Gastroesophageal sphincter (tissue), 4 donors: ENCODE measurements around the gene SMG5. TPM values are rescaled to one million over a fixed set of nuclear protein-coding genes. Genes with fewer than 3 reads are reported as not detected.

ENCODE experiments used
- ATAC-seq: fragments of 150-250 bp; one replicate; pipeline ENCODE4 v1.9.1; 2016; ENCODE audit warnings: mild to moderate bottlenecking, moderate library complexity
- H3K27ac ChIP-seq, 4 donors: fragments of 200-600 bp; sonication (generic) in 3 of 4; 1 replicate in 3 of 4; 2 replicates in 1 of 4; pipeline ENCODE4 v1.5.1; 2016 to 2019
- H3K27me3 ChIP-seq: fragments of 200-600 bp; sonication (generic); one replicate; pipeline ENCODE4 v1.5.1; 2019
- H3K36me3 ChIP-seq, 2 donors: fragments of 200-600 bp; sonication (generic); one replicate each; pipeline ENCODE4 v1.5.1; 2019; ENCODE audit warnings: control low read depth in 1 of 2
- H3K4me1 ChIP-seq, 3 donors: fragments of 200-600 bp; sonication (generic); 1 replicate in 2 of 3; 2 replicates in 1 of 3; pipeline ENCODE4 v1.5.1; 2016 to 2019; ENCODE audit warnings: control low read depth in 2 of 3
- H3K4me3 ChIP-seq, 2 donors: fragments of 200-600 bp; sonication (generic); one replicate each; pipeline ENCODE4 v1.5.1; 2019; ENCODE audit warnings: mild to moderate bottlenecking in 1 of 2, moderate library complexity in 1 of 2
- H3K9me3 ChIP-seq, 3 donors: fragments of 200-600 bp; sonication (generic); one replicate each; pipeline ENCODE4 v1.5.1; 2017 to 2019; ENCODE audit warnings: control low read depth in 2 of 3
- CTCF ChIP-seq, 4 experiments: fragments of 200-600 bp in 2 of 4; fragments of 450-650 bp in 2 of 4; sonication (generic) in 1 of 4; IDR thresholded peaks; one replicate each; pipeline ENCODE4 v1.5.1; 2017 to 2019; ENCODE audit warnings: antibody characterized with exemption in 4 of 4, mild to moderate bottlenecking in 2 of 4, moderate library complexity in 2 of 4
- EP300 ChIP-seq: sonication (generic); formaldehyde crosslinking; IDR thresholded peaks from one replicate; pipeline ENCODE4 v1.6.1; 2017; ENCODE audit warnings: antibody characterized with exemption, mild to moderate bottlenecking
- POLR2A ChIP-seq, 2 donors: fragments of 450-650 bp; IDR thresholded peaks; one replicate each; pipeline ENCODE4 v1.6.1; 2017; ENCODE audit warnings: antibody characterized with exemption in 2 of 2, mild to moderate bottlenecking in 2 of 2, moderate library complexity in 1 of 2
- POLR2AphosphoS5 ChIP-seq: sonication (generic); formaldehyde crosslinking; IDR thresholded peaks from one replicate; pipeline ENCODE4 v1.6.1; 2017; ENCODE audit warnings: antibody characterized with exemption
- WGBS, 2 donors: methylation state at CpG; one replicate each; pipeline ENCODE4 v1.1.5; 2018; ENCODE audit warnings: low coverage in 1 of 2; 5-methylcytosine and 5-hydroxymethylcytosine counted together
- total RNA-seq, 4 donors: library from RNA; depleted of rRNA; stranded (reverse); fragments of >200 nt; gene quantifications; one replicate each; pipeline ENCODE4 v1.1.0, GENCODE V29; 2016

The SMG5 gene
- total RNA-seq, 4 donors from 2014 or later = 60.2 to 106 (median 69.1) TPM

DNA sequence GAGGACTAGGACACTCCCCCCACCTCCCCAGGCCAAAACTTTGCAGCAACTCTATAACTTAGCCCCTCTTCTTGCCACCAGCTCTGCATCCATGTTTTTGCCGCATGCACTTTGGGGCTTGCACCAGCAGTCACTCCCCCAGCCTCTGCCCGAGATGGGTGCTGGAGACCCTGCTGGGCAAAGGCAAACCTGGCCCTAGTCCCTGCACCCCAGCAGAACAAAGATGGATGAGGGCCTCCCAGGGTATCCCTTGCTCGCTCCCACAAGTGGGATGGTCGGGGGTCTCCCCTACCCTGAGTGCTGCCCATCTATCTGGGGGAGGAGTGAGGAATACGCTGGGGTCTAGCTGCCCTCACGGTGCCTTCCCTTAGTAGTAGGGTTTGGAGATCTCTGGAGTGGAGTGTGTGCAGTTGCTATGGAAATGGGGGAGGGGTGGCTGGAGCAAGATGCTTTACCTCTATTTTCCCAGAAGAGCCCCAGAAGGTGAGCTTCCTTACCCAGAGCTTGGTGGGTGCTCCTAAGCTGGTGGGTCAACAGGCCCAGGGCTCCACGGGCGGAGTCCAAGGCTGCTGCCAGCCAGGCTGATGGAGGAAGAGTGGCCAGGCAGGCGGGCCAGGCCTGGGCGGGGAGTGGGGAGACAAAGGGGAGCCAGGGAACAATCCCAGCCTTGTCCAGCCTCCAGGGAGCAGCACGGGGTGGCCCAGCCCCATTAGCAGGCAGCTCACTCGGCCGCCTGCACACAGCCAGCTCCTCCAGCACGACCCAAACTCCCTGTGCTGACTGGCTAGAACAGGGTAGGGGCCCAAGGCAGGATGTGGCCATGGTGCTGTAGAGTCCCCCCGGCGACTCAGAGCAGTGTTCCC is 34.9 kb downstream of the SMG5 start, which contains the start of gene PAQR6:
Gene PAQR6 (minus strand): TSS at position 597 of the 863 bp plus-strand sequence. CDS start 1,325 bp downstream, outside the sequence.
- H3K9me3 ChIP-seq = no peaks in the 10 kb centered on the region
- 40% methylated on average over 1 of the region's 16 CpGs; no CpG with 5 or more reads in 1 of the 2 donors for WGBS, 2 donors
- H3K27ac ChIP-seq = peak within 1 kb of the TSS in 2 of 4 donors; percentile 4 to 20
- TF ChIP-seq CTCF (IDR thresholded peaks at IDR 0.05) (no peak), POLR2A (IDR thresholded peaks at IDR 0.05) (no peak), EP300 (no peak), POLR2AphosphoS5 (no peak)
- ATAC-seq = peak; percentile 17
- H3K4me1 ChIP-seq = peaks cover 0 to 35% (median 20%) of the 10 kb centered on the region in 3 donors
- peaks cover 0 to 48% of the 10 kb centered on the region in 2 donors for H3K36me3 ChIP-seq
- peak within 1 kb of the TSS in 1 of 2 donors; percentile 6 for H3K4me3 ChIP-seq
- H3K27me3 ChIP-seq = peaks cover 37% of the 10 kb centered on the region

DNA sequence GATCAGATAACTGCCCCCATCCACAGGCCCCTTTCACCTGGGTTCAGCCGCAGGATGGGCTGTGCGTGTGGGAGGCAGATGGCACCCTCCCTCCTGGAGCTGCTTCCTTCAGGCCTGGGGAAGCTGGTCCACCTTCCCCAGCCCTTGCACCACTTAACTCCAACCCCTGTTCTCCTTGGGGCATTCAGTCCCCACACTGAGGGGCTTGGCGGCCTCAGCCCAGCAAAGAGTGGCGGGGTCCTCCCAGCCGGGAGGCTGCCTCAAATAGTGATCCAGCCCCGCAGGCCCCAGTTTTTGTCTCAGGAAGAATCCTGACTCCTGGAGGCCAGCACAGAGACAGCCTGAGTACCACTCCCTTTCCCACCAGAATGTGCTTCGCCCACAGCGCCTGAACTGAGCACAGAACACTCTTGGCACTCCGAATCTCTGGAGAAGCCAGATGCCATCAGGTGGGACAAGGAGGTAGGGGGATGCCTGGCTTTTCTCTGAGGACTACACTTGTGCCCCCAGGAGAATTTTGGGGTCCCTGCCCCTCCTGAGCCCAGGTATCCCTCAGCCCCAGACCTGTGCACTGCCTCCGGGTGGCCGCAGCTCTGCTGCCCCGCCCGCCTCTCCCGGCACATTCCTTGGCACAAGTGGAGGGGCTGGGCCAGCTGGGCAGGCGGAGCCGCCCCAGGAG is 35.7 kb downstream of the SMG5 start:
- 44% methylated on average over 5 of the region's 16 CpGs; no CpG with 5 or more reads in 1 of the 2 donors for WGBS, 2 donors
- H3K36me3 ChIP-seq = peaks cover 0 to 48% of the 10 kb centered on the region in 2 donors
- peak; percentile 66 for ATAC-seq
- H3K4me3 ChIP-seq = peak overlapping the region in 1 of 2 donors; percentile 6
- H3K27ac ChIP-seq = peak overlapping the region in 1 of 4 donors; percentile 4
- no peaks in the 10 kb centered on the region for H3K9me3 ChIP-seq
- H3K4me1 ChIP-seq = peaks cover 0 to 35% (median 20%) of the 10 kb centered on the region in 3 donors
- peaks cover 37% of the 10 kb centered on the region for H3K27me3 ChIP-seq
- TF ChIP-seq POLR2A (IDR thresholded peaks at IDR 0.05) = no peak
- no peak for TF ChIP-seq CTCF (IDR thresholded peaks at IDR 0.05)
- TF ChIP-seq EP300 = no peak
- no peak for TF ChIP-seq POLR2AphosphoS5

- TF ChIP-seq EP300 (no peak), CTCF (IDR thresholded peaks at IDR 0.05) (no peak), POLR2AphosphoS5 (no peak), POLR2A (IDR thresholded peaks at IDR 0.05) (no peak)
- Histone ChIP-seq H3K4me1 (peaks cover 0 to 35% (median 20%) of the 10 kb centered on the region in 3 donors), H3K27me3 (peaks cover 37% of the 10 kb centered on the region), H3K27ac (peak overlapping the region in 1 of 4 donors; percentile 4), H3K4me3 (peak overlapping the region in 1 of 2 donors; percentile 30), H3K9me3 (no peaks in the 10 kb centered on the region), H3K36me3 (peaks cover 0 to 48% of the 10 kb centered on the region in 2 donors)
- WGBS, 2 donors = 39 to 49% methylated on average over 2 to 3 of the region's 10 CpGs
- no peak for ATAC-seq
Measured at GRCh38 chr1:156246241-156246780, 36.3 kb downstream of the SMG5 start.

DNA sequence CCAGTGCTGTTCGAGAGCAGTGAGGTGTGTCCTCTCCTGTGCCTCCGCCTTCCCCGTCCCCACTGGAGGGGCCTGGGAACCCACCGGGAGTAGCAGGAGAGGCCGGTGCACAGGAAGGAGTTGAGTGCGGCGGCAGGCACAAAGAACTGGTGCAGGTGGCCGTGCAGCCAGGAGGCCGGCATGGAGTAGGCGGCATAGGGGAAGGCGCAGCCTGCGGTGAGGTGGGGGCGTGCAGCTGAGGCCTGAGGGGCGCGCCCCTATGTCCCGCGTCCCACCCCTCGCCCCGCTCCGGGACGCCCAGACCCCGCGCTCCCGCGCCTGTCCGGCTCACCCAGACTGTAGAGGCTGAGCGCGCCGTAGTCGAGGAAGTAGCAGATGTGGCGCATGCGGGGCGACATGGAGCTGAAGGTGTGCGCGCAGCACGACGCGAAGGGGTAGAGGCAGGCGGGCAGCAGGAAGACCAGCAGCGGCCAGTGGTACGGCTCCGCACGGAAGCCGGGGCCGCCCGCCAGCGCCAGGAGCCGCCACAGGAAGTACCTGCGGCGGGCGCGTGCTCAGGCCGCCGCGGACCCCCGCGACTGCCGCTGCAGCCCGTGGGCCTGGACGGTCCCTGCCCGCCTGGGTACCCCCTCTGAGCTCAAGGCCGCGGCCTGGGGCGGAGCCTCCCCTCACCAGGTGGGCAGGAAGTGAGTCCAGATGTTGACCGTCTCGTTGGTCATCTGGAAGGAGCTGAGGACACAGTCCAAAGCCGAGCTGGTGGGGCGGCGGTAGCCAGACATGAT is 37.0 kb downstream of the SMG5 start:
- Histone ChIP-seq H3K27ac (no peak overlapping the region), H3K36me3 (peaks cover 0 to 48% of the 10 kb centered on the region in 2 donors), H3K9me3 (no peaks in the 10 kb centered on the region), H3K27me3 (peaks cover 37% of the 10 kb centered on the region), H3K4me3 (peak overlapping the region in 1 of 2 donors; percentile 30), H3K4me1 (peaks cover 0 to 35% (median 20%) of the 10 kb centered on the region in 3 donors)
- TF ChIP-seq POLR2A (IDR thresholded peaks at IDR 0.05) (no peak), POLR2AphosphoS5 (no peak), EP300 (no peak), CTCF (IDR thresholded peaks at IDR 0.05) (no peak)
- ATAC-seq = no peak
- WGBS, 2 donors = 5% methylated on average over 46 of the region's 69 CpGs; no CpG with 5 or more reads in 1 of the 2 donors
